GM18873 (cell line): ENCODE results near the gene HDAC9.

Experiments
- ATAC-seq: cut with Tn5 transposase; IDR thresholded peaks from one replicate; pipeline ENCODE4 v1.9.1; 2021; ENCODE audit warnings: mild to moderate bottlenecking, moderate library complexity, moderate number of reproducible peaks; ENCODE audit not compliant: unreplicated experiment, low FRiP score

The HDAC9 gene

DNA sequence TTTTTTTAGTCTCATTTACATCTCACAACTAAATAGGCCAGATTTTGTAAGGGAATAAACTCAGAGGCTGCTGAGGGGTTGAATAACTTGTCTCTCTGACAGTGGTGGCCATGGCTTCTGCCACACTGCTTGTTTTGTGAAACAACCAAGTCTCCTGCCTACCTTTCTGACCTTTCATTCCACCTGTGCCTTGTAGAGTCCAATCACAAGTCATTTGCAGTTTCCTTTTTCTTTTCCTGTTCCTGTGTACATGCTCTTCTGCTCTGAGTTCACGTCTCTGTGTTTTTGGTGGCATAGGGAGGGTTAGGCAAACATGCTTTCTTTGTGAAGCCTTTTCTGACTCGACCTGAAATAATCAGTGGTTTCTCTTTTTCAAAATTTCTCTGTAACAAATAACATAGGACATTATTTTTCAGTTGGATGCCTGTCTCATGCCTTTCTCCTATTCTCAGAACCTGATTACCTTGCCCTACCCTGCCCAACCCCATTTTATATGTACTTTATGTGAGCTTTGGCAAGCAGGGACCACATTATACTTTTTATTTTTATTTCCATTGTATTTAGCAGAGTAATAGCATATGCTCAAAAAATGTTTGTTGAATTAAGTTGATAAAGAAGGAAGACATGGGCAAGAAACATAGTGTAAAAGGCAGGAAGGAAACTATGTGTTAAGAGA is 81.7 kb downstream of the HDAC9 start:
- ATAC-seq: no peak

DNA sequence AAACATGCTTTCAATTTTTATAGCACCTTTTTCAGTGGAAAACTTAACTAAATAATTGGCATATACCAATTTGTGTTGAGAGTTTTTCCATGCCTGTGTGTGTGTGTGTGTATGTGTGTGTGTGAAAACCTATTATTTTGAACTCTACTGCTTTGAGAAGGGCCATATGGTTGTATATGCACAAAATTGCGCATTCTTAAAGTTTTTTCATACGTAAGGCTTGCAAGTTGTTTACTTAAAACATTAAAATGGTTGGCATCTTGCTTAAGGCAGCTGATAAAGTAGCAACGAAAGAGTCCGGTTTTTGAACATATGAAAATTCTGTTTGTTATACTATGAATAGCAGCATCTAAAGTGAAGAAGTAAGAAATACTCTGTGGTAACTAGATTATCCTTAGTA is 84.1 kb downstream of the HDAC9 start:
- ATAC-seq: no peak

DNA sequence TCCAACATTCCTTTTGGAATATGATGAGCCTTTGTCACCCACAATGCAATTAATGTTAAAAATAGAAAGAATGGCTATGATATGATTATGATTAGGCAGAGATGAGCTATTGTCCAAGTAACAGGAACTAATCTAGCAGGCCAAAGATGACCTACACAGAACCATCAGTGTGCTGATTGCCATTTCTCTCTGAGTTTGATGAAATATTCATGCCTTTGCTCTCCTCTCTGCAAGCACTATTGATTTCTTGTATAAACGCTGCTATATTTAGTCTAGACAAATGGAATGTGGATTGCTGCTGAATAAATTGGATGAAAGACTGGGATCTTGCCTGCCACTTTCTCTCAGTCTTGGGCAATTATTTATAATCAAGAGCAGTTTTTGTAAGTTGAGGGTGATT is 85.4 kb downstream of the HDAC9 start:
- no peak for ATAC-seq

DNA sequence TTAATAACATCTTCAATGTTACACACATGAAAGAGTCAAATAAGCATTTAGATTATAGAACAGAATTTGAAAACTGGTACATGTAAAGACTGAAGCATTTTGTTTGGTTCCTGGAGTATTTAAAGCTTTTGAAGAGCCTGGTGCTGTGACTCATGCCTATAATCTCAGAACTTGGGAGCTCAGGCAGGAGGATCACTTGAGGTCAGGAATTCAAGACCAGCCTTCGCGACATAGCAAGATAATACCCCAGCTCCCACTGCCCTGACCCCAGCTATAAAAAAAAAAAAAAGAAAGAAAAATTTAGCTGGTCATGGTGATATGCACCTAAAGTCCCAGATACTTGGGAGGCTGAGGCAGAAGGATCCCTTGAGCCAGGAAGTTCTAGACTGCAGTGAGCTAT is 87.8 kb downstream of the HDAC9 start:
- ATAC-seq: no peak

DNA sequence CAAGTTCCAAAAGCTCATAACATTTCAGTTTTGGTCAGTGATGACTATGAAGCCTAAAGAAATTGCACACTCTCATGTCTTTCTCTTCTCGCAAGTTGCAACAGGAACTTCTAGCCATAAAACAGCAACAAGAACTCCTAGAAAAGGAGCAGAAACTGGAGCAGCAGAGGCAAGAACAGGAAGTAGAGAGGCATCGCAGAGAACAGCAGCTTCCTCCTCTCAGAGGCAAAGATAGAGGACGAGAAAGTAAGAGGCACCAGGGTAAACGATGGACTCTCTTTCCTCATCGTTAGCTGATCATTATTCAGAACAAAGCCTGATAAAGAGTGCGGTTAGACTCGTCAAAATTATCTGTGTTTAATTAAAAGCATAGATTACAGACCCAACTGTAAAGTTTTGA is 94.7 kb downstream of the HDAC9 start:
- no peak for ATAC-seq

DNA sequence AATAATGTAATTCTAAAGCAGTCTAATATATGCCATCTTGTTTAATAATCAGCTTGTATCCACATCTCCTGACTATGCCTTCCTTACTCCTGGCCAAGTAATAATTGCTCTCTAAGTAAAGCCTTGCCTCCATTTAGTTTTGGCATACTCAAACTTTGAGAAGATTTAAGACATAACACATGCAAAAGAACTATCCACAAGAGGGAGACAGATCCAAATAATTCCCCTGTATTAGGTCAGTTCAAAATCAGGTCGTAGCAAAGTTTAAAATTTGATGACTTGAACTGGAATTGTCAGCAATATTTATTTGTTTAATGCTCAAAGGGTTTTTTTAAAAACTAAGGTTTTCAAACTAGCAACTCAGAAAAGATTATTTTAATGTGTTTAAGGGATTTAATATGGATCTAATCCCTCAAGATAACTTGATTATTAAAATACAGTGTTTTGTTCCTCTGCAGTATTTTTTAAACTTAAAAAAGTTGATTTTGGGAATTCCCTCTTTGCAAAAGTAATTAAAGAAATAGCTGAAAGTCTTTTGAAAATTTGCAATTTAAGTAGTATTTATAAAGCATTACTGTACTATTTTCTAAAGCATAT is 95.3 kb downstream of the HDAC9 start:
- ATAC-seq: no peak

DNA sequence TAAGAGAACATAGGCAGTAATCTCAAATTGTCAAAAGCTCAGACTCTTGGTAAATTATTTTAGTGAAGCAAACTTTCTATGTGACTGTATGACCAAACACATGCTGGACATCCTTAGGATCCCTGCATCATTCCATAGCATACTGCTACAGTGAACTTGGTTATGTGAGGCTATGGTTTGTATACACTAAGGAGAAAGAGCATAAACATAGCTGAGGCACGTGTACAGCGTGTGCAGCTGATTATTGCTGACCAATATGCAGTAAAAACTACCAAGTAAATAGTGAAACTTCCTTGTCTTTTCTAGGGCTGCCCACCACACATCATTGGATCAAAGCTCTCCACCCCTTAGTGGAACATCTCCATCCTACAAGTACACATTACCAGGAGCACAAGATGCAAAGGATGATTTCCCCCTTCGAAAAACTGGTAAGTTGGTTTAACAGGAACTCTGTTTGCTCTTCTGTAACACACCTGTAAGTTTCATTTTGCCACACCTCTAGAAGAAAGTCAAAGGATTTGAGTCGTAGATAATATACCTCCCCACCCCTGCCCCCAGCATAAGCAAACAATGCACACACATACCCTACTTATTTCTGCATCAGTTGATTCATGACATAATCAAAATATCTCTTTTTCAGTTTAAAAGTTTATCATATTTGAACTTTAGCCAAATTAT is 98.2 kb downstream of the HDAC9 start:
- ATAC-seq: no peak

DNA sequence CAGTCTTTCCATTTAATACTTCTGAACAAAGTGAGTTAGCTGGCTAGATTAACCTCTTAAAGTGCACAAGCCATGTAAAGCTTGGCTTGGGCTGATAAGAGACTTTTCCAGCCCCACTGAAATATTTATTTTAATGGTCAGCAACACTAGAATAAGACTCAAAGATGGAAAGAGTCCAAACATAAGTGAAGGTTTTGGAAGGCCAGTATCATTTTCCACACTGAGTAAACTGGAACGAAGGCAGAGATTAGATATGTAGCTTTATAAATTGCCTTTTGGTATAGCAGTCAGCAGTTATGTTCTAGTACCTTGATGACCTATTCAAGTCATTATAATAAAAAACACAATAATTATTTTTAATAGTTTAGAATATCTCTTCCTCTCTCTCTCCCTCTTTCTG is 102.2 kb downstream of the HDAC9 start:
- ATAC-seq: no peak

DNA sequence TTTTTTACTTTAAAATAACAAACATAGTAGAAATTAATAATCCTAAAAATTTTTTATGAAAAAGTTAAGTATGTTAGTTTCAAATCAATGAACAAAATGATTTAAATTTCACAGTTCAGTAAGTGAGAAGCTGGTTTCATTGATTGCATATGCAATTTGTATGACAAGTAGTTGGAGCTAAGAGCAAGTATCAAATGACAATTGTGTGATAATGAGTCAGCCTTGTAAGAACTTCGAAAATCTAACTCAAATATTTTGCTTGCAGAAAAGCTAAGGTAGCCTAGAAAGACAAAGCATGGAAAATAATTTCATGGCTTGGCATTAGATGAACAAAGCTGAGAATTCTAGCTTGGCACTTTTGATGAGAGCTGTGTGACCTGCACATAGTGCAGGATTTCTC is 111.5 kb downstream of the HDAC9 start:
- ATAC-seq: no peak

DNA sequence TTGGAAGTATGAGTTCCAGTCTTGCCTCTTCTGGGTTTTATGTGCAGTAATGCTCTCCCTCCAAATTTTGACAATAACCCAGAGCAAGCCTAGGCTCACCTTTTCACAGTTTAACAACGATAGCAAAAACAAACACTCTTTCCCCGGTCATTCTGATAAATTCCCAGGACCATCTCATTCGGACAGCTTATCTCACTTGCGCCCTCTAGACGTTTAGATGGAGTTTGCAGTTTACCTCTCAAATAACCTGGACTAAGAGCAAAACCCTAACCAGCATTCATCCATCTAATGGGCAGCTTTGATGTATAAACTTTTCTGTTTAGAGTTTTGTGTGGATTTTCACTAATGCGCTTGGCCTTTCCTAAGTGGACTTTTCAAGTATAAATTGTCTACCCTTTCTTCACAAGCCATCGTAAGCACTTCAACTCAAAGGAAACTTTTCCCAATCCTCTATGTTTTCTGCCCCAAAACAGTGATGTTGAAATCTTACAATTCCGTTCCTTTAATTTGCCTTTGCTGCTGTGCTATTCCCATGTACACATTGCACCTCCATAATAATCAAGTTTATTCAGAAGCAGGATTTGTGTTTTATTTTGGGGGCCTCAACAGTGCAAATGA is 114.9 kb downstream of the HDAC9 start:
- ATAC-seq: peak; percentile 49

DNA sequence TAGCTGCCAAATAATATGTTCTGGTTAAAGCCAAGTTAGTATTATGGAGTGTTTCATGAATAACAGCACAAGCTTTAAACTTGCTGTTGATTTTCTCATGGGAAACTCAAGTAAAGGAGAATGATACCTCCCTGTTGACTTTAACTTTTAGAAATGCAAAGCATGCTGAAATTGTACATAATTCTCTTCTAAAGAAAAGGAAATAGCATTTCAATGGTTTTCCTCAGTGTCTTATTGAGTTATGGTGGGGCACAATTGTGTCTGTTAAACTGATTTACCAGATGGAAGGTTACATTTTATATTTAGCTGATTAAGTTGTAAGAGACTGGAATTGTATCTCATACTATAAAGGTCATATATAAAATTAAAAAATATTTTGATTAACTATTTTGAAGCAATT is 119.3 kb downstream of the HDAC9 start:
- no peak for ATAC-seq

DNA sequence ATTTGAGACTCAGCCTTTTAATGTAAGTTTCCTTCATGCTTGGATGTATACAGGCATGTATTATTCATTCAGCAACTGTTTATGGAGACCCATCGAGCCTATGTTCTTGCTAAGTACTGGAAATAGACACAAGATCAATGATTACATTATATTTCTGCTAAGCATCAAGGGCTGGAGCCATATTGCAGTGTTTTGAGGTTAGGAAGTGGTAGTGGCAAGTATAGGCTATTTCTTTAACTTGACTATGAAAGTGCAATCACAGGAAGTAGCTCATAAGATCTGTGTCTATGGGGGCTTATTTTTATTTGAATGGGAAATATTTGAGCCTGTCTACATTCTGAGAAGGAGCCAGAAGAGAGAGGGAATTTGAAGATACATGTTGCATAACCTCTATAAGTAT is 123.8 kb downstream of the HDAC9 start:
- no peak for ATAC-seq

DNA sequence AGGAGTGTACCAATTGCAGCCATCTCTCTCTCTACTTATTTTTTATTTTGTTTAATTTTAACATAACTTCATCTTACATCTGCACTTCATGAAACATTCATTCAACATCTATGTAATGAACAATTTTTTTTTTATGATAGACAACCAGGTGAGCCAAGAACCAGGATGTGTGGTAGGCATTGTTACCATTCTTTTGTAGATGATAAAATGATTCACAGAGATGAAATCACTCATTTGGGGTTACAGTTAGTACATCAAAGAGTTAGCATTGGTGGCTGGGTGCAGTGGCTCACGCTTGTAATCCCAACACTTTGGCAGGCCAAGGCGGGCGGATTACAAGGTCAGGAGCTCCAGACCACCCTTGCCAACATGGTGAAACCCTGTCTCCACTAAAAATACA is 127.8 kb downstream of the HDAC9 start:
- no peak for ATAC-seq

DNA sequence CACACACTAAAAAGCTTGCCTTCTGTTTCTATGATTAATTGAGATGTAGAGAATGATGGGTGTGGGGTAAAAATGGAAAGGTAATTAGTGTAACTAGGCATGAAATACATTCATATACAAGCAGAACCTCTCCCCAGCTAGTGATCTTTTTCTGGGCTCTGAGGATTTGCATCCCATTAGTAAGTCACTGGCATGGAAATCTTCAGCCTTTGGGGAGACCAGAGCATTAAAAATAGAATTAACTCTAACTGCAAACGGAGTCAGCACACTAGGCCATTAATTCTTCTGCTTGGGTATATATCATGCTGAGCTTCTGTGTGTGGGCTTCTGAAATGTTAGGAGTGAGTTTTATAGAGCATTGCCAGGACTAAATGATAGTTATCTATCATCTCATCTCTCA is 128.9 kb downstream of the HDAC9 start:
- ATAC-seq: no peak

DNA sequence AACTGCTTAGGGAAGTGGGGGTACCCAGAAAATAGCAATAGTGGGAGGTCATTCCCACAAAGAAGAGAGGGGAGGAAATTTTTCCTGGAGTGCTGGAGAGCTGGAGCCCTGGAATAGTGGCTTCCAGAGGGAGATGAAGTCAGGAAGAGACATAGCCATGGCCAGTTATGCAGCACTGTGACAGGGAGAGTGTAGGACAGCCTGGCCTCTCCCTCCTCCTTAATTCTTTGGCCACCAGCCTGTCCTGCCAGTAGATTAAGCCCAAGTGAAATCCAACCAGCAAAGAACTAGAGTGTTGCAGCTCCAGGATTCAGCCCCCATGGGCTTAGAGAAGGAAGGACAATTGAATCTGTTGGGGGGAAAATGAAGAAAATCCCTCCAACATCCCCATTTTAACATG is 130.5 kb downstream of the HDAC9 start:
- ATAC-seq: no peak

DNA sequence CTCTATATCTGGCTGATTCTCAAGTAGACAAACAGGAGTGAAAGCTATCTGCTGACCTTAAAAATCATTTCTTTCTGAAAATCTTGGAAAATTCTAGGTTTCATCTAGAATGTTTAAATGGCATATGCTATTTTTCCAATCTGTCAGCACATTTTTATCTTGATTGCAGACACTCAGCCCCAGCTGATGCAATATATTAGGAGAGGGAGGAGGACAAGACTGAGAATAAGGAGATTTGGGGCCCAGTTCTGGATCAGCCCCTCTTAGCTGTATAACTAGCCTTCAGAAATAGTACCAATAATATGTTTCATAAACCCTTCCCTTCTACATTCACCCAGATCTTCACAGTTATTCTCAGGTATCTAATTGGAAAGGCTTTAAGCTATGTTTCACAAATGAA is 131.2 kb downstream of the HDAC9 start:
- no peak for ATAC-seq

DNA sequence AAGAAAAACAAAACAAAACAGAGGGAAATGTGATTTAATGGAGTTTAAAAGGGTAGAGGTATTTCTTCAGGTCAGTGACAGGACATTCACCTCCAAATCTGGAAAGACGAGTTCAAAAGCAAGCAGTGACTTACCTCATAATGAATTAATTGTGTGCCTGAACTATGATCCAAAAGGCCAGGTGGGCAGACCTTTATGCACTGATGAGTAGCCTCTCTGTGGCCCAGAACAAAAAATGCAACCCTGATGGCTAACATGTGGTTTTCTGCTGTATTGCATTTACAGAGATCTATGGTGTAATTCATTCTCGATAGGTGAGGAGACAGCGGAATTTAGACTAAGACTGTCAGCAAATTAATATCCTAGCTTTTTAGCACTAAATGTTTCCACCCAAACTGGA is 142.0 kb downstream of the HDAC9 start:
- no peak for ATAC-seq

DNA sequence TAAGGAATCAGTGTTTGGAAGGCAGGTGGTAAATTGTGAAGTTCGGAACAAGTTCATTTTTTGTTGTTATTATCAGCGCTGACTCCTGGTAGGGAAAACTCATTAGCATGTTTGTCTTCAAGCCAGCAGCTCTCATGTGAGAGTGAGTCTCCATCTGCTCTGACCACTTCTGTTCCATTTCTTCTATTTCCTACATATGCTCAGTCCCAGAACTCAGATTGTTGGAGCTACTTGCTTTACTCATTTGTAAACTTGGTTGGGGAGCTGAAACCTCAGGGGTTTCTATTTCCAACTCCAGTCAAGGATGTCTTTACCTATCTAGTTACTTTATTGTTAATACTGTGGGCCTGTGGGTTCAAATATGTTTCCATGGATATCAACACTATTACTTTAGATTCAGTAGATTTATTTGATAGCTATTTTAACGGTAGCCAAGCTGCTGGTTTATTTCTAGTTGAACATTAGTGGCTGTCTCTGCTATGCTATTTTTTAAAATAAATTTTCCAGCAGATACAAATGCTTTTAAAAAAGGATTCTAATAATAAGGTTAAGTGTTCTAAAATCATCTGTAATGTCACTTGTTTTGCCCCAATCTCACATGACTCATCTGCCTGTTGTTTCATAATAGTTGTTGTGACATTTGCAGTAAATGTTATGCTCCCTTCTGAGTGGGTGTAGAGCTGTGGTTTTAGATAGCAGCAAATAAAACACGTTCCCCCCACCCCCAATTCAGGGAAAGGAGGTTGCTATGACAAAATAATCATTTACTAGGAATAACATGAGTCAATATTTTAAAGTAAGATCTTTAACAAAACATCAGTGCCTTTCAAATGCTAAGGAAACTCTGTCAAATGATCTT is 143.3 kb downstream of the HDAC9 start:
- no peak for ATAC-seq

DNA sequence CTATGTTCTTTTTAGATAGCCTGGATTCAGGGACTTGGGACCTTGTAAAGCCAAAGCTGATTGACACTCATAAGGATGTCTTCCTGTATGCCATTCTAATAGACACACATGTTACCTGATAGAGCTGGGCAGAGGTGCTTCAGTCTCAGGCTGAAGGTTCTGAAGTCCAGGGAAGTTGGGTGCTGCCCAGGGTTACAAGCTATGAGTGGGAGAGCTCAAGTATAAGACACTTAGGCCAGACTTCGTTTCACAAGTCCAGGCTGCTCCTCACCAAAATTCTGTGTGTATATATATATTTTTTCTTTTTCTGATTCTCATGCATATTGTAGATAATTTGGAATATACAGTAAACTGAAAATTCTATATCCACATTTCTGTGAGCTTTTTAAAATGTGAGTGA is 144.2 kb downstream of the HDAC9 start:
- ATAC-seq: no peak

DNA sequence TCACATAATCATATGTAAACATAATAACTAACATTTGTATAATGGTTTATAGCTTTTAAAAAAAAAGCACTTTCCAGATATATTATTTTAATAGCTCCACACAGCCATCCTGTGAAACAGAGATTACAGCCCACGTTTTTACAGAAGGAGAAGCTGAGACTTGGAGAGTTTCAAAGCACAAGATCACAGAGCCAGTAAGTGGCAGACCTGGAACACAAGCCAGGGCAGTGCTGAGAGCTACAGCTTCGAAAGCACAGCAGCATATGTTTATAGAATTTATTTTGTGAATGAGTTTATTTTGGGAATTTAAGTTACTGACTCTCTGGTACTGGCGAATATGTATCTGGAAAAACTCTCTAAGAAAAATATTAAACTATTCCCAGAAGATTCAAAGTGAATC is 149.4 kb downstream of the HDAC9 start:
- ATAC-seq: no peak

DNA sequence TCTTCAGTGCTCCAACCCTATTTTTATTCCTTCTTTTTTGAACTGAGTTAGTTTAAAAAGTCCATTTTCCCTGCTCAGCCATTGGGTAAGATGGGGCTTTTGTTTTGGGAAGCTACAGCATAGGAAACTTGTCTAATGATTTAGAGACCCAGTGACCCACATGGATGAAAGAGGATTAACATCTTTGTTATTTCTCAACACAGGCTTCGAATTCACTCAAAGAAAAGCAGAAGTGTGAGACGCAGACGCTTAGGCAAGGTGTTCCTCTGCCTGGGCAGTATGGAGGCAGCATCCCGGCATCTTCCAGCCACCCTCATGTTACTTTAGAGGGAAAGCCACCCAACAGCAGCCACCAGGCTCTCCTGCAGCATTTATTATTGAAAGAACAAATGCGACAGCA is 152.0 kb downstream of the HDAC9 start:
- no peak for ATAC-seq
